Right lobe of liver (tissue), 6 donors: ENCODE data around the gene PCCA. TPM values are rescaled to one million over a fixed set of nuclear protein-coding genes. Genes with fewer than 3 reads are reported as not detected.

Experiments
- ATAC-seq, 4 donors: fragments of 200-7000 bp; cut with Tn5 transposase; one replicate each; pipeline ENCODE4 v1.9.1; 2020; ENCODE audit warnings: mild to moderate bottlenecking in 4 of 4, moderate library complexity in 4 of 4
- DNase-seq, 3 donors: peaks; one replicate each; pipeline ENCODE4 v3.0.0-alpha.2; 2020
- H3K27ac ChIP-seq, 3 donors: fragments of 200-600 bp; one replicate each; pipeline ENCODE4 v1.8.0; 2022
- H3K27me3 ChIP-seq, 2 donors: fragments of 200-600 bp; one replicate each; pipeline ENCODE4 v1.8.0; 2022
- H3K36me3 ChIP-seq, 4 donors: fragments of 200-600 bp; sonication (generic) in 1 of 4; one replicate each; pipeline versions ENCODE4 v1.5.1 to v1.8.0; 2017 to 2022; ENCODE audit warnings: control low read depth in 1 of 4
- H3K4me1 ChIP-seq, 4 donors: fragments of 200-600 bp; sonication (generic) in 1 of 4; one replicate each; pipeline versions ENCODE4 v1.5.1 to v1.8.0; 2017 to 2022; ENCODE audit warnings: control low read depth in 1 of 4
- H3K4me3 ChIP-seq, 3 donors: fragments of 200-600 bp; one replicate each; pipeline ENCODE4 v1.8.0; 2022
- H3K9me3 ChIP-seq, 4 donors: fragments of 200-600 bp; sonication (generic) in 1 of 4; one replicate each; pipeline versions ENCODE4 v1.5.1 to v1.8.0; 2017 to 2022; ENCODE audit warnings: control low read depth in 1 of 4
- CTCF ChIP-seq, 4 donors: fragments of 200-600 bp in 3 of 4; fragments of 450-650 bp in 1 of 4; IDR thresholded peaks; one replicate each; pipeline versions ENCODE4 v1.5.1 to v1.8.0; 2016 to 2022; ENCODE audit warnings: antibody characterized with exemption in 4 of 4, mild to moderate bottlenecking in 2 of 4
- POLR2A ChIP-seq: fragments of 450-650 bp; IDR thresholded peaks from one replicate; pipeline ENCODE4 v1.6.1; 2017; ENCODE audit warnings: antibody characterized with exemption, mild to moderate bottlenecking
- WGBS: methylation state at CpG from one replicate; pipeline ENCODE4 v1.1.6; 2018; ENCODE audit warnings: low coverage, low lambda C conversion rate; ENCODE audit not compliant: insufficient coverage; ENCODE audit errors: missing lambda C conversion rate; 5-methylcytosine and 5-hydroxymethylcytosine counted together
- intact Hi-C, 2 donors: fragments of 100-400 bp; cut with DNase I; formaldehyde crosslinking; loops; one replicate each; pipeline versions ENCODE4 v1.11.2 to v1.14.1; 2022
- total RNA-seq, 6 experiments: library from RNA; depleted of rRNA in 2 of 6; stranded (reverse); fragments of >200 nt in 2 of 6; fragmentation: NEBNext Ultra II Directional in 3 of 6; extraction: Animal tissue kit (Norgen Biotek cat#: 25700) in 3 of 6; gene quantifications; one replicate each; pipeline versions ENCODE4 v1.1.0 to v1.2.4, GENCODE V29; 2016 to 2023
- donor health status: DM: no; HTN: yes; CAD: no.
- donor health status: DM: no; HTN: no; CAD: no.
- donor health status: DM: no; HTN: no; CAD: no.
- donor health status: DM: no; HTN: yes; CAD: no.
- donor health status: DM: no; HTN: yes; CAD: no.

The PCCA gene
- total RNA-seq, 6 experiments from 2014 or later = 58.2 to 161 (median 85.2) TPM

- ATAC-seq (no peak), DNase-seq (no peak)
- no peak for TF ChIP-seq POLR2A
- no peak for TF ChIP-seq CTCF (IDR thresholded peaks at IDR 0.05)
- no peak overlapping the region for H3K27ac ChIP-seq
- H3K4me3 ChIP-seq = no peak overlapping the region
- H3K36me3 ChIP-seq = no peaks in the 10 kb centered on the region
- H3K9me3 ChIP-seq = no peaks in the 10 kb centered on the region
- WGBS = 87% methylated on average over 3 of the region's 3 CpGs
- intact Hi-C loops = no loop called here
- peaks cover 0 to 41% (median 11%) of the 10 kb centered on the region in 4 donors for H3K4me1 ChIP-seq
- no peaks in the 10 kb centered on the region for H3K27me3 ChIP-seq
These were observed 90.4 kb downstream of the PCCA start for GRCh38 chr13:100179276-100179675.

- Histone ChIP-seq H3K27ac (no peak overlapping the region), H3K4me1 (peaks cover 0 to 5% (median 0%) of the 10 kb centered on the region in 4 donors), H3K36me3 (no peaks in the 10 kb centered on the region), H3K4me3 (no peak overlapping the region), H3K9me3 (no peaks in the 10 kb centered on the region), H3K27me3 (no peaks in the 10 kb centered on the region)
- DNase-seq (no peak), ATAC-seq (no peak)
- no peak for TF ChIP-seq CTCF (IDR thresholded peaks at IDR 0.05)
- TF ChIP-seq POLR2A = no peak
- 78% methylated on average over 4 of the region's 4 CpGs for WGBS
- intact Hi-C loops = no loop called here
These were observed 94.1 kb downstream of the PCCA start for GRCh38 chr13:100182900-100183490.

- H3K27me3 ChIP-seq = no peaks in the 10 kb centered on the region
- no peak for DNase-seq
- H3K4me3 ChIP-seq = no peak overlapping the region
- H3K36me3 ChIP-seq = no peaks in the 10 kb centered on the region
- ATAC-seq = no peak
- TF ChIP-seq CTCF (IDR thresholded peaks at IDR 0.05) (no peak), POLR2A (no peak)
- H3K4me1 ChIP-seq = peaks cover 0 to 3% (median 0%) of the 10 kb centered on the region in 4 donors
- H3K9me3 ChIP-seq = no peaks in the 10 kb centered on the region
- no peak overlapping the region for H3K27ac ChIP-seq
- WGBS = 72% methylated on average over 3 of the region's 3 CpGs
- intact Hi-C loops = no loop called here
These were observed 95.2 kb downstream of the PCCA start for GRCh38 chr13:100184095-100184494.

- TF ChIP-seq CTCF (IDR thresholded peaks at IDR 0.05) (no peak), POLR2A (no peak)
- intact Hi-C loops = no loop called here
- no peaks in the 10 kb centered on the region for H3K27me3 ChIP-seq
These were observed 106.7 kb downstream of the PCCA start for GRCh38 chr13:100195568-100195967.

More at GRCh38 chr13:100195568-100195967, 106.7 kb downstream of the PCCA start:
- 29% methylated on average over 1 of the region's 1 CpG for WGBS
- Histone ChIP-seq H3K27ac (no peak overlapping the region), H3K36me3 (no peaks in the 10 kb centered on the region), H3K4me3 (no peak overlapping the region), H3K9me3 (no peaks in the 10 kb centered on the region), H3K4me1 (peaks cover 0 to 41% (median 7%) of the 10 kb centered on the region in 4 donors)
- ATAC-seq (no peak), DNase-seq (no peak)
